H9 (cell line): ENCODE data around the gene ABCC12. TPM values are rescaled to one million over a fixed set of nuclear protein-coding genes. Genes with fewer than 3 reads are reported as not detected.

ENCODE experiments used
- DNase-seq: peaks from one replicate; pipeline ENCODE4 v3.0.0-alpha.2; 2017
- H2AFZ ChIP-seq: one replicate; pipeline ENCODE4 v1.6.1; 2013; ENCODE audit warnings: mild to moderate bottlenecking, low read length, control low read depth, moderate library complexity
- H2AK5ac ChIP-seq: 2 replicates; pipeline ENCODE4 v1.6.1; 2013; ENCODE audit warnings: low read length, control low read depth, mixed read lengths; ENCODE audit not compliant: insufficient read length
- H2BK120ac ChIP-seq: one replicate; pipeline ENCODE4 v1.6.1; 2013; ENCODE audit warnings: low read depth, mild to moderate bottlenecking, low read length, control low read depth, inconsistent platforms; ENCODE audit not compliant: poor library complexity, severe bottlenecking
- H2BK12ac ChIP-seq: 2 replicates; pipeline ENCODE4 v1.6.1; 2013; ENCODE audit warnings: low read length, control low read depth, mixed read lengths, low read depth; ENCODE audit not compliant: insufficient read length
- H2BK15ac ChIP-seq: 2 replicates; pipeline ENCODE4 v1.6.1; 2013; ENCODE audit warnings: low read depth, low read length, control low read depth
- H2BK20ac ChIP-seq: one replicate; pipeline ENCODE4 v1.6.1; 2013; ENCODE audit warnings: low read depth, mild to moderate bottlenecking, low read length, control low read depth, inconsistent platforms; ENCODE audit not compliant: poor library complexity, severe bottlenecking
- H2BK5ac ChIP-seq: 2 replicates; pipeline ENCODE4 v1.6.1; 2013; ENCODE audit warnings: low read length, control low read depth, mixed read lengths; ENCODE audit not compliant: insufficient read length
- H3K14ac ChIP-seq: 2 replicates; pipeline ENCODE4 v1.6.1; 2013; ENCODE audit warnings: low read length, control low read depth; ENCODE audit not compliant: insufficient read depth
- H3K18ac ChIP-seq: 2 replicates; pipeline ENCODE4 v1.6.1; 2013; ENCODE audit warnings: low read depth, mild to moderate bottlenecking, mixed read lengths, low read length, control low read depth; ENCODE audit not compliant: insufficient read length
- H3K23ac ChIP-seq: 2 replicates; pipeline ENCODE4 v1.6.1; 2013; ENCODE audit warnings: low read length, control low read depth, mixed read lengths, low read depth; ENCODE audit not compliant: insufficient read length
- H3K23me2 ChIP-seq: 2 replicates; pipeline ENCODE4 v1.6.1; 2013; ENCODE audit warnings: low read depth, mild to moderate bottlenecking, mixed read lengths, low read length, control low read depth; ENCODE audit not compliant: insufficient read length, poor library complexity, severe bottlenecking
- H3K27ac ChIP-seq: 2 replicates; pipeline ENCODE4 v1.5.1; 2013; ENCODE audit warnings: low read length, control low read depth, mixed read lengths, low read depth; ENCODE audit not compliant: insufficient read length
- H3K27me3 ChIP-seq: 2 replicates; pipeline ENCODE4 v1.6.1; 2013; ENCODE audit warnings: low read length, control low read depth, inconsistent platforms; ENCODE audit not compliant: insufficient read depth
- H3K4ac ChIP-seq: 2 replicates; pipeline ENCODE4 v1.6.1; 2013; ENCODE audit warnings: low read depth, mild to moderate bottlenecking, control low read depth, inconsistent platforms, low read length, moderate library complexity
- H3K4me1 ChIP-seq: 2 replicates; pipeline ENCODE4 v1.6.1; 2013; ENCODE audit warnings: low read length, control low read depth, inconsistent platforms; ENCODE audit not compliant: insufficient read depth
- H3K4me2 ChIP-seq: 2 replicates; pipeline ENCODE4 v1.6.1; 2013; ENCODE audit warnings: low read length, control low read depth, mixed read lengths; ENCODE audit not compliant: insufficient read length, insufficient read depth
- H3K56ac ChIP-seq: 2 replicates; pipeline ENCODE4 v1.6.1; 2013; ENCODE audit warnings: low read depth, mild to moderate bottlenecking, mixed read lengths, low read length, control low read depth; ENCODE audit not compliant: insufficient read length
- H3K79me1 ChIP-seq: 2 replicates; pipeline ENCODE4 v1.6.1; 2013; ENCODE audit warnings: low read depth, mild to moderate bottlenecking, moderate library complexity, low read length, control low read depth, inconsistent platforms; ENCODE audit not compliant: insufficient read depth, poor library complexity, severe bottlenecking
- H3K79me2 ChIP-seq: 2 replicates; pipeline ENCODE4 v1.6.1; 2013; ENCODE audit warnings: low read length, control low read depth, inconsistent platforms; ENCODE audit not compliant: insufficient read depth
- H3K9ac ChIP-seq: 2 replicates; pipeline ENCODE4 v1.6.1; 2013; ENCODE audit warnings: low read length, control low read depth, mixed read lengths; ENCODE audit not compliant: insufficient read length; ENCODE audit errors: extremely low read depth
- H3K9me3 ChIP-seq: one replicate; pipeline ENCODE4 v1.6.1; 2013; ENCODE audit warnings: low read depth, low read length, inconsistent platforms; ENCODE audit not compliant: control insufficient read depth
- H3T11ph ChIP-seq: one replicate; pipeline ENCODE4 v1.6.1; 2013; ENCODE audit warnings: mild to moderate bottlenecking, low read length, control low read depth, inconsistent platforms
- H4K20me1 ChIP-seq: one replicate; pipeline ENCODE4 v1.6.1; 2013; ENCODE audit not compliant: control insufficient read depth, insufficient read length, insufficient read depth
- H4K5ac ChIP-seq: 2 replicates; pipeline ENCODE4 v1.6.1; 2013; ENCODE audit warnings: low read depth, mild to moderate bottlenecking, mixed read lengths, low read length, control low read depth; ENCODE audit not compliant: insufficient read length
- H4K8ac ChIP-seq: replicated peaks from 2 replicates; pipeline ENCODE4 v1.6.1; 2013; ENCODE audit warnings: low read length, control low read depth, mixed read lengths, low read depth; ENCODE audit not compliant: insufficient read length
- H4K91ac ChIP-seq: 2 replicates; pipeline ENCODE4 v1.6.1; 2013; ENCODE audit warnings: low read depth, mild to moderate bottlenecking, moderate library complexity, mixed read lengths, low read length, control low read depth; ENCODE audit not compliant: insufficient read length
- H3K27ac Mint-ChIP-seq, 3 experiments: 2 replicates in 2 of 3; 3 replicates in 1 of 3; pipeline ENCODE4 v1.8.0; 2020 to 2021; ENCODE audit warnings: mixed read lengths in 3 of 3, mild to moderate bottlenecking in 1 of 3, moderate library complexity in 1 of 3
- H3K27me3 Mint-ChIP-seq: 2 replicates; pipeline ENCODE4 v1.8.0; 2021; ENCODE audit warnings: low read depth, mild to moderate bottlenecking, moderate library complexity, mixed read lengths
- H3K36me3 Mint-ChIP-seq, 3 experiments: 2 replicates in 2 of 3; 3 replicates in 1 of 3; pipeline ENCODE4 v1.8.0; 2020 to 2021; ENCODE audit warnings: low read depth in 3 of 3, mixed read lengths in 3 of 3; ENCODE audit not compliant: insufficient read depth in 1 of 3
- H3K4me1 Mint-ChIP-seq, 2 experiments: 2 replicates each; pipeline ENCODE4 v1.8.0; 2020; ENCODE audit warnings: mixed read lengths in 2 of 2
- H3K4me3 Mint-ChIP-seq, 2 experiments: 2 replicates in 1 of 2; 3 replicates in 1 of 2; pipeline ENCODE4 v1.8.0; 2020 to 2021; ENCODE audit warnings: mild to moderate bottlenecking in 2 of 2, mixed read lengths in 2 of 2, moderate library complexity in 1 of 2
- H3K9me3 Mint-ChIP-seq, 2 experiments: 2 replicates in 1 of 2; 3 replicates in 1 of 2; pipeline ENCODE4 v1.8.0; 2020; ENCODE audit warnings: mild to moderate bottlenecking in 2 of 2, mixed read lengths in 2 of 2, moderate library complexity in 1 of 2
- WGBS: extraction: QIAGEN DNeasy Blood & Tissue Kit; methylation state at CpG from one replicate; pipeline ENCODE4 v1.1.7; 2013; ENCODE audit warnings: missing lambda C conversion rate, low lambda C conversion rate, mixed read lengths; ENCODE audit not compliant: insufficient read length; ENCODE audit errors: extremely low coverage; 5-methylcytosine and 5-hydroxymethylcytosine counted together
- total RNA-seq: library from RNA; stranded (reverse); gene quantifications from 2 replicates; pipeline ENCODE4 v1.2.1, GENCODE V29; 2021
- TF ChIP-seq, protein P1 (sequence below): fragments of 200-600 bp; sonication (generic); conservative IDR thresholded peaks from 3 replicates; pipeline ENCODE4 v1.8.0; 2021; ENCODE audit warnings: antibody characterized with exemption, mild to moderate bottlenecking

Gene ABCC12
- total RNA-seq, 1 experiment from 2014 or later = 0.09 TPM

DNA sequence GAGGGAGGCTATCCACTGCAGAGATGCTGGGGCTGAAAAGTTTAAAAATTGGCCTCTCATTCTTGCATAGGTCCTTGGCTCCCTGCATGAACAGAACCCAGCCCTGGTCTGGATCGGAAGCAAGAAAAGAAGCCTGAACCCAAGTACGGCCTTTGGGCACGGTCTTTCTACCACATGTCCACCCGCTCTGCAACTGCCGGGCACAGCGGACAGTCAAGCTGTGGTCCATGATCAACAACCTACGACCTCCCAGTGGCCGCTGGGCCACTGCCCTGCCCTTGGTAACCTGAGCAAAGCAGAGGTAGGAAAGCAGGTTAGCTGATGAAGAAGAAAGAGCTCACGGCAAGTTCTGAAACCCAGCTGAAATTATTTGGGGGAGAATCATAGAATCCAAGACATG lies 3.6 kb downstream of the ABCC12 start:
- Histone ChIP-seq H3K56ac (no peak overlapping the region), H3K9ac (no peak overlapping the region), H3K79me1 (no peaks in the 10 kb centered on the region), H3T11ph (no peak overlapping the region), H3K4me1 (no peaks in the 10 kb centered on the region), H2BK15ac (no peak overlapping the region), H3K79me2 (no peaks in the 10 kb centered on the region), H2AK5ac (no peak overlapping the region), H3K4ac (no peak overlapping the region), H2BK5ac (no peak overlapping the region), H4K8ac (no peak overlapping the region), H2BK20ac (no peak overlapping the region), H3K4me2 (no peak overlapping the region), H3K14ac (no peak overlapping the region), H4K20me1 (no peaks in the 10 kb centered on the region), H2AFZ (no peak overlapping the region), H3K23me2 (no peaks in the 10 kb centered on the region), H4K5ac (no peak overlapping the region), H3K9me3 (no peaks in the 10 kb centered on the region), H3K18ac (no peak overlapping the region), H2BK120ac (no peak overlapping the region), H4K91ac (no peak overlapping the region), H3K23ac (no peak overlapping the region), H3K27ac (no peak overlapping the region), H2BK12ac (no peak overlapping the region), H3K27me3 (no peaks in the 10 kb centered on the region)
- H3K4me1 Mint-ChIP-seq = 0 out of 4 replicates have a peak, but pooled peaks cover 0 to 3% of the 10 kb centered on the region in 2 experiments
- peaks cover 6 to 7% of the 10 kb centered on the region in 2 experiments; a peak in 4 of 5 replicates for H3K9me3 Mint-ChIP-seq
- DNase-seq = no peak
- H3K27ac Mint-ChIP-seq = no peak overlapping the region
- no CpG with 5 or more reads among the region's 9 CpGs for WGBS
- H3K4me3 Mint-ChIP-seq = no peak overlapping the region
- TF ChIP-seq, protein P1, sequence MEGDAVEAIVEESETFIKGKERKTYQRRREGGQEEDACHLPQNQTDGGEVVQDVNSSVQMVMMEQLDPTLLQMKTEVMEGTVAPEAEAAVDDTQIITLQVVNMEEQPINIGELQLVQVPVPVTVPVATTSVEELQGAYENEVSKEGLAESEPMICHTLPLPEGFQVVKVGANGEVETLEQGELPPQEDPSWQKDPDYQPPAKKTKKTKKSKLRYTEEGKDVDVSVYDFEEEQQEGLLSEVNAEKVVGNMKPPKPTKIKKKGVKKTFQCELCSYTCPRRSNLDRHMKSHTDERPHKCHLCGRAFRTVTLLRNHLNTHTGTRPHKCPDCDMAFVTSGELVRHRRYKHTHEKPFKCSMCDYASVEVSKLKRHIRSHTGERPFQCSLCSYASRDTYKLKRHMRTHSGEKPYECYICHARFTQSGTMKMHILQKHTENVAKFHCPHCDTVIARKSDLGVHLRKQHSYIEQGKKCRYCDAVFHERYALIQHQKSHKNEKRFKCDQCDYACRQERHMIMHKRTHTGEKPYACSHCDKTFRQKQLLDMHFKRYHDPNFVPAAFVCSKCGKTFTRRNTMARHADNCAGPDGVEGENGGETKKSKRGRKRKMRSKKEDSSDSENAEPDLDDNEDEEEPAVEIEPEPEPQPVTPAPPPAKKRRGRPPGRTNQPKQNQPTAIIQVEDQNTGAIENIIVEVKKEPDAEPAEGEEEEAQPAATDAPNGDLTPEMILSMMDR = no peak
- no peaks in the 10 kb centered on the region for H3K36me3 Mint-ChIP-seq
- peaks cover 14% of the 10 kb centered on the region for H3K27me3 Mint-ChIP-seq
